Fibroblast of skin of right biceps (primary cell): ENCODE data around the gene PRKG1.
A peak's percentile ranks its signal among the peaks of the same experiment; 100 is the strongest.

Experiments used
- DNase-seq: peaks from one replicate; pipeline ENCODE4 v3.0.0-alpha.2; 2013

Gene PRKG1

GRCh38 chr10:52313933-52314821 lies 1239.9 kb downstream of the PRKG1 start, which contains the start of gene DKK1:
TSS of gene DKK1 (plus strand) at chr10:52314281. CDS start at chr10:52314435, 154 bp downstream.
- DNase-seq: peak; percentile 80

GRCh38 chr10:52314822-52315552 lies 1240.7 kb downstream of the PRKG1 start:
- DNase-seq: peak; percentile 59

GRCh38 chr10:52316001-52316400 lies 1241.7 kb downstream of the PRKG1 start:
- DNase-seq: peak; percentile 36

- DNase-seq: no peak
Measured at GRCh38 chr10:52316500-52316899, 1242.2 kb downstream of the PRKG1 start.

GRCh38 chr10:52318136-52318701 lies 1243.9 kb downstream of the PRKG1 start:
- DNase-seq: peak; percentile 83

GRCh38 chr10:52318822-52319464 lies 1244.7 kb downstream of the PRKG1 start:
- DNase-seq: peak; percentile 98

- DNase-seq: peak; percentile 82
Measured at GRCh38 chr10:52319926-52320325, 1245.6 kb downstream of the PRKG1 start.

- no peak for DNase-seq
Measured at GRCh38 chr10:52322323-52322722, 1248.0 kb downstream of the PRKG1 start.

- peak; percentile 74 for DNase-seq
Measured at GRCh38 chr10:52322936-52323335, 1248.6 kb downstream of the PRKG1 start.

GRCh38 chr10:52326382-52326781 lies 1252.1 kb downstream of the PRKG1 start:
- no peak for DNase-seq

GRCh38 chr10:52331638-52332364 lies 1257.5 kb downstream of the PRKG1 start:
- no peak for DNase-seq

GRCh38 chr10:52332815-52333214 lies 1258.5 kb downstream of the PRKG1 start:
- DNase-seq: no peak

GRCh38 chr10:52334595-52334994 lies 1260.3 kb downstream of the PRKG1 start:
- DNase-seq: peak; percentile 46

GRCh38 chr10:52335665-52336064 lies 1261.4 kb downstream of the PRKG1 start:
- no peak for DNase-seq

- no peak for DNase-seq
Measured at GRCh38 chr10:52337225-52337624, 1262.9 kb downstream of the PRKG1 start.

- DNase-seq: no peak
Measured at GRCh38 chr10:52343439-52343838, 1269.2 kb downstream of the PRKG1 start.

- no peak for DNase-seq
Measured at GRCh38 chr10:52346394-52347326, 1272.4 kb downstream of the PRKG1 start.

- DNase-seq: no peak
Measured at GRCh38 chr10:52347327-52347667, 1273.0 kb downstream of the PRKG1 start.
